Upper lobe of left lung (tissue), 4 donors: ENCODE results near the gene CALN1.

ENCODE experiments used
- CTCF ChIP-seq, 6 experiments: fragments of 450-650 bp in 4 of 6; fragments of 200-600 bp in 2 of 6; sonication (generic) in 2 of 6; IDR thresholded peaks; one replicate each; pipeline ENCODE4 v1.5.1; 2016 to 2019; ENCODE audit warnings: antibody characterized with exemption in 6 of 6
- EP300 ChIP-seq, 4 donors: sonication (generic); formaldehyde crosslinking; IDR thresholded peaks; one replicate each; pipeline ENCODE4 v1.5.1; 2017; ENCODE audit warnings: antibody characterized with exemption in 4 of 4, control low read depth in 2 of 4
- POLR2AphosphoS5 ChIP-seq, 2 donors: sonication (generic); formaldehyde crosslinking; IDR thresholded peaks; one replicate each; pipeline ENCODE4 v1.5.1; 2017; ENCODE audit warnings: antibody characterized with exemption in 2 of 2

- TF ChIP-seq POLR2AphosphoS5 (IDR thresholded peaks at IDR 0.05) (no peak), CTCF (IDR thresholded peaks at IDR 0.05) (no peak), EP300 (IDR thresholded peaks at IDR 0.05) (no peak)
Observed at GRCh38 chr7:72438491-72438890, 26.4 kb upstream of the CALN1 start.
